Keratinocyte (primary cell): ENCODE data around the gene ZBP1. TPM values are rescaled to one million over a fixed set of nuclear protein-coding genes. Genes with fewer than 3 reads are reported as not detected.

Experiments
- DNase-seq: peaks from one replicate; pipeline ENCODE4 v3.0.0-alpha.2; 2011; ENCODE audit warnings: low read depth, missing footprints, low spot score
- FAIRE-seq: peaks from 2 replicates; lab custom pipeline; 2011; peaks lifted over from hg19 to GRCh38; lab: Jason Lieb, UNC
- H2AFZ ChIP-seq: 2 replicates; pipeline ENCODE4 v1.6.0; 2012; ENCODE audit warnings: low read length, control low read depth, inconsistent platforms; ENCODE audit not compliant: control insufficient read depth
- H3K27ac ChIP-seq: 2 replicates; pipeline ENCODE4 v1.5.1; 2011; ENCODE audit warnings: low read length; ENCODE audit not compliant: control insufficient read depth, insufficient read depth
- H3K27me3 ChIP-seq: 3 replicates; pipeline ENCODE4 v1.6.0; 2011; ENCODE audit warnings: low read length; ENCODE audit not compliant: control insufficient read depth, insufficient read depth; ENCODE audit errors: extremely low read depth
- H3K36me3 ChIP-seq, 2 experiments: 2 replicates in 1 of 2; 3 replicates in 1 of 2; pipeline ENCODE4 v1.5.1; 2011; ENCODE audit warnings: low read length in 2 of 2, mild to moderate bottlenecking in 1 of 2; ENCODE audit not compliant: control insufficient read depth in 2 of 2, insufficient read depth in 2 of 2; ENCODE audit errors: extremely low read depth in 1 of 2
- H3K4me1 ChIP-seq: 3 replicates; pipeline ENCODE4 v1.5.1; 2011; ENCODE audit warnings: low read length; ENCODE audit not compliant: control insufficient read depth, insufficient read depth; ENCODE audit errors: extremely low read depth
- H3K4me2 ChIP-seq: 3 replicates; pipeline ENCODE4 v1.6.0; 2011; ENCODE audit warnings: low read depth, low read length; ENCODE audit not compliant: control insufficient read depth, insufficient read depth; ENCODE audit errors: extremely low read depth
- H3K4me3 ChIP-seq, 3 experiments: fragments of 200-600 bp in 1 of 3; sonication (generic) in 1 of 3; 2 replicates in 2 of 3; 3 replicates in 1 of 3; pipeline ENCODE4 v1.5.1; 2011 to 2016; ENCODE audit warnings: low read length in 3 of 3, mild to moderate bottlenecking in 3 of 3, control low read depth in 2 of 3, inconsistent platforms in 1 of 3, low read depth in 1 of 3, mixed read lengths in 1 of 3, mixed run types in 1 of 3, moderate library complexity in 1 of 3; ENCODE audit not compliant: control insufficient read depth in 2 of 3, insufficient read depth in 2 of 3; ENCODE audit errors: extremely low read depth in 1 of 3
- H3K79me2 ChIP-seq: 2 replicates; pipeline ENCODE4 v1.6.0; 2012; ENCODE audit warnings: low read length; ENCODE audit not compliant: control insufficient read depth, insufficient read depth
- H3K9ac ChIP-seq: 3 replicates; pipeline ENCODE4 v1.6.0; 2011; ENCODE audit warnings: low read length; ENCODE audit not compliant: control insufficient read depth, insufficient read depth; ENCODE audit errors: extremely low read depth
- H3K9me1 ChIP-seq: 3 replicates; pipeline ENCODE4 v1.6.0; 2011; ENCODE audit warnings: low read length; ENCODE audit not compliant: control insufficient read depth, insufficient read depth; ENCODE audit errors: extremely low read depth
- H3K9me3 ChIP-seq: 2 replicates; pipeline ENCODE4 v1.5.1; 2012; ENCODE audit warnings: low read depth, low read length; ENCODE audit not compliant: control insufficient read depth
- H4K20me1 ChIP-seq: 3 replicates; pipeline ENCODE4 v1.6.0; 2011; ENCODE audit warnings: low read length; ENCODE audit not compliant: control insufficient read depth, insufficient read depth; ENCODE audit errors: extremely low read depth
- CTCF ChIP-seq, 3 experiments: IDR thresholded peaks in 1 of 3; conservative IDR thresholded peaks in 1 of 3; optimal IDR thresholded peaks in 1 of 3; 2 replicates in 2 of 3; 3 replicates in 1 of 3; pipeline versions ENCODE3 to v1.5.1; 2011; ENCODE audit warnings: low read length in 3 of 3, mild to moderate bottlenecking in 3 of 3, moderate library complexity in 2 of 3, control low read depth in 1 of 3, inconsistent platforms in 1 of 3; ENCODE audit not compliant: insufficient read depth in 2 of 3; ENCODE audit errors: extremely low read depth in 1 of 3
- EZH2 ChIP-seq: IDR thresholded peaks from one replicate; pipeline ENCODE4 v1.6.1; 2012; ENCODE audit warnings: inconsistent platforms, mild to moderate bottlenecking, low read length, moderate library complexity
- dilution Hi-C: fragments of 300-500 bp; cut with MboI; formaldehyde crosslinking; loops from one replicate; pipeline ENCODE4 v1.7.0; 2020; ENCODE audit warnings: low sequenced_read_pairs; ENCODE audit not compliant: extremely low pct_ligation_motif_present
- polyA plus RNA-seq, 5 experiments: library from polyadenylated mRNA; depleted of rRNA in 3 of 5; stranded (reverse) in 3 of 5; stranded (forward) in 1 of 5; unstranded in 1 of 5; fragments of >200 nt; gene quantifications; 1 replicate in 1 of 5; 2 replicates in 3 of 5; 3 replicates in 1 of 5; pipeline versions ENCODE4 v1.2.1 to v1.2.3, GENCODE V29; 2011 to 2012; ENCODE audit warnings: missing spikeins in 2 of 5, low read depth in 1 of 5, low replicate concordance in 1 of 5

The ZBP1 gene
- polyA plus RNA-seq, 1 donor (not counting 4 experiments of a cell fraction or from before 2014, with no cell fraction given) = 0.08 TPM

GRCh38 chr20:57570145-57570850 lies 49.9 kb downstream of the ZBP1 start:
- Histone ChIP-seq H3K36me3 (no peaks in the 10 kb centered on the region), H2AFZ (no peak overlapping the region), H3K4me3 (no peak overlapping the region), H3K27ac (no peak overlapping the region), H3K9me1 (no peaks in the 10 kb centered on the region), H3K79me2 (no peaks in the 10 kb centered on the region), H4K20me1 (no peaks in the 10 kb centered on the region), H3K4me1 (no peaks in the 10 kb centered on the region), H3K9me3 (no peaks in the 10 kb centered on the region), H3K27me3 (peaks cover 48% of the 10 kb centered on the region), H3K4me2 (no peak overlapping the region), H3K9ac (no peak overlapping the region)
- DNase-seq (no peak), FAIRE-seq (no peak)
- TF ChIP-seq EZH2 = no peak
- TF ChIP-seq CTCF (optimal IDR thresholded peaks at IDR 0.05 in 1 of 3, IDR thresholded peaks at IDR 0.05 in 1 of 3, conservative IDR thresholded peaks at IDR 0.05 in 1 of 3; ENCODE audit: extremely low read depth in 1 of 3, insufficient read depth in 2 of 3, low read length in 3 of 3) = no peak
- dilution Hi-C loops = no loop called here

GRCh38 chr20:57568960-57569359 lies 51.3 kb downstream of the ZBP1 start:
- no peak overlapping the region for H3K27ac ChIP-seq

More at GRCh38 chr20:57568960-57569359, 51.3 kb downstream of the ZBP1 start:
- dilution Hi-C loops = no loop called here
- H3K9ac ChIP-seq = no peak overlapping the region
- H3K79me2 ChIP-seq = no peaks in the 10 kb centered on the region
- no peaks in the 10 kb centered on the region for H4K20me1 ChIP-seq
- H3K9me1 ChIP-seq = no peaks in the 10 kb centered on the region
- no peak overlapping the region for H3K4me2 ChIP-seq
- no peaks in the 10 kb centered on the region for H3K9me3 ChIP-seq
- no peaks in the 10 kb centered on the region for H3K36me3 ChIP-seq
- H3K27me3 ChIP-seq = peaks cover 46% of the 10 kb centered on the region
- no peak overlapping the region for H3K4me3 ChIP-seq
- FAIRE-seq = no peak
- H3K4me1 ChIP-seq = no peaks in the 10 kb centered on the region
- no peak overlapping the region for H2AFZ ChIP-seq
- TF ChIP-seq EZH2 (no peak), CTCF (optimal IDR thresholded peaks at IDR 0.05 in 1 of 3, IDR thresholded peaks at IDR 0.05 in 1 of 3, conservative IDR thresholded peaks at IDR 0.05 in 1 of 3; ENCODE audit: extremely low read depth in 1 of 3, insufficient read depth in 2 of 3, low read length in 3 of 3) (no peak)
- DNase-seq = no peak
